GM18505 (cell line): ENCODE data around the gene QRICH2.

Source experiments
- ATAC-seq: cut with Tn5 transposase; IDR thresholded peaks from one replicate; pipeline ENCODE4 v1.9.1; 2021; ENCODE audit not compliant: unreplicated experiment
- POLR2A ChIP-seq: IDR thresholded peaks from 4 replicates; pipeline ENCODE4 v1.6.1; 2011; ENCODE audit warnings: borderline replicate concordance; ENCODE audit not compliant: insufficient read depth, insufficient read length; ENCODE audit errors: extremely low read depth

Gene QRICH2

DNA sequence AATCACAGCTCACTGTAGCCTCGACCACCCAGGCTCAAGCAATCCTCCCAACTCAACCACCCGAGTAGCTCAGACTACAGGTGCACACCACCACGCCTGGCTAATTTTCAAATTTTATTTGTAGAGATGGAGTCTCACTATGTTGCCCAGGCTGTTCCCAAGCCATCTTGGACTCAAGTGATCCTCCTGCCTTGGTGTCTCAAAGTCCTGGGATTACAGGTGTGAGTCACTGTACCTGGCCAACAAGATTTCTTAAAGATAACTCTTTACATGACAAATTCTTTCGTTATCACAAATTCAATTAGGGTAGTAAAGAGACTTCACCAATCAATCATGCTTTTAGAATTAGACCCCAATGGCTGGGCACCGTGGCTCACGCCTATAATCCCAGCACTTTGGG, 33.2 kb upstream of the QRICH2 start:
- no peak for TF ChIP-seq POLR2A
- ATAC-seq = no peak

DNA sequence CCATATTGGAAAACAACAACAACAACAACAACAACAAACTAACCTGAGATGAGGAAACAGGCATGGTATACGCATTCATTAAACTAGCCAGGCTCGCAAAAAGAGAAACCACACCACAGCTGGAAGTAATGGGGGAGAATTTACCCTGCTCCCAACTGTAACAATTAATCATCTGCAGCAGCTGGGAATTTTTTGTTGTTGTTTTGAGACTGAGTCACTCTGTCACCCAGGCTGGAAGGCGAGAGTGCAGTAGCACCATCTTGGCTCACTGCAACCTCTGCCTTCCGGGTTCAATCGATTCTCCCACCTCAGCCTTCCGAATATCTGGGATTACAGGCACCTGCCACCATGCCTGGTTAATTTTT, 29.3 kb upstream of the QRICH2 start:
- no peak for ATAC-seq
- TF ChIP-seq POLR2A = no peak

DNA sequence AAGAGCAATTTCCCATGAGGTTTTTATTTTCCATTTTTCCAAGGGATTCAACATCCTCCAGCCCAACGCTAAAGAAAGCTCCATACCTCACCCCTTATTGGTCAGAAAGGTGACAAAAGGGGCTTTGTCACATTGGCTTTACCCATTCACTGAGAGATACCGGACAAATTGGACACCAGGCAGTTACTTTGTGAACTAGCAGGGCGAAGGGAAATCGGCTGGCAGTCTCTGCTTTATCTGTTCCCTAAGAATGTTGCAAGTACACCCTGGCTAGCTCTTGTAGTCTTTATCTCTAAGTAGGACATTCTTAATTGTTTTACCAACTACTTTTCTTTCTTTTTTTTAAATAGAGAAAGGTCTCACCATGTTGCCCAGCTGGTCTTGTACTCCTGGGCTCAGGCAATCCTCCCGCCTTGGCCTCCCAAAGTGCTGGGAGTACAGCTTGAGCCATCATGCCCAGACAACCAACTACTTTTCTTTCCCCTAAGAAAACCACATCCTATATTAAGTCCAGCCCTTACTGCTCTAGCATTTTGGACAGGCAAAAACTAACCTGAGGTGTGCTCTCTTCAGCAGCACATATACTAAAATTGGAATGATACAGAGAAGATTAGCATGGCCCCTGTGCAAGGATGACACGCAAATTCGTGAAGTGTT, 28.8 kb upstream of the QRICH2 start:
- ATAC-seq = no peak
- TF ChIP-seq POLR2A = no peak

DNA sequence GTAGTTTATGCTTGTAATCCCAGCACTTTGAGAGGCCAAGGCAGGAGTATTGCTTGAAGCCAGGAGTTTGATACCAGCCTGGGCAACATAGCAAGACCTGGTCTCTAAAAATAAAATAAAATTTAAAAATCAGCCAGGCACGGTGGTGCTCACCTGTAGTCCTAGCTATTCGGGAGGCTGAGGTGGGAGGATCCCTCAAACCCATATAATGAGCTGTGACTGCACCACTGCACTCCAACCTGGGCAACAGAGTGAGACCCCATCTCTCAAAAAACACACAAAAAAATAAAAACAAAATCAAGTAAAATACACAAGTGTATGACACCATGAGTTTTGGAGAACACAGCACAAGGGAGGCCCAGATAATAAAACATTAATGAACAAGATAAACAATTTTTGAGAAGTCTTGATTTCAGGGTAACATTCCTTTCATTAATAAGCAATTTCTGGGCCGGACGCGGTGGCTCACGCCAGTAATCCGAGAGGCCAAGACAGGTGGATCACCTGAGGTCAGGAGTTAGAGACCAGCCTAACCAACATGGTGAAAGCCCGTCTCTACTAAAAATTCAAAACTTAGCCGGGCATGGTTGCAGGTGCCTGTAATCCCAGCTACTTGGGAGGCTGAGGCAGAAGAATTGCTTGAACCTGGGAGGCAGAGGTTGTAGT, 27.8 kb upstream of the QRICH2 start:
- ATAC-seq = no peak
- no peak for TF ChIP-seq POLR2A

DNA sequence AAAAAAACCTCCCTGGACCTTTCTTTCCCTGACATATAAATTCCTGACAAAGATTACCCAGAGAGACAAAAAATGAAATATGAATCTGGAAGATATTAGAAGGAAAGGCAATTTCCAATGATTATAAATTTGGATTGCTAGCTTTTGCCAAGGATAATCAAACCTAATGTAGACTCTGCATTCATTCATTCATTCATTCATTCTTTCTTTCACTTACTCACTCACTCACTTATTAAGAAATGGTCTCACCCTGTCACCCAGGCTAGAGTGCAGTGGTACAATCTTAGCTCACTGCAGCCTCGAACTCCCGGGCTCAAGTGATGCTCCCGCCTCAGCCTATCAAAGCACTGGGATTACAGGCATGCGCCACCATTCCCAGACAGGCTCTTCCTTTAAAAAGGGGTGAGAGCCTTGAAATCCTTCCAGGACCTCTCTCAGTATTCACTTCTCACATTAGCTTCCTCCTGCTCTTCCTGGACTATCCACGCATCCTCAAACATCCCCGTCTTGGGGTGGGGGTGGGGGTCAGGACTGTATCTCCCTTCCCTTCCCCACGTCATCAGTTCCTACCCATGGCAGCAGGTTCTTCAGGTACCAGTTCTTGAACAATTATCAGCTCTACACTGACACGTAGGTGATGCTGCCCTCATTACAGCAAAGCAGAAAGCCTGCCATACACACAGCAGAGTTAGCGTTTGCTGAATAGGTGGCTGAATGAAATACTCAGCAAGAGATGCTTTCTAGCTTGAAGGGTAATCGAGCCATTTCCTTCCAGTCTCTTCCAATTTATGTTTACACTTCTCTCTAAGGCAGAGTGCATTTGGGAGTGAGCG, 25.8 kb upstream of the QRICH2 start:
- TF ChIP-seq POLR2A = no peak
- ATAC-seq = no peak

DNA sequence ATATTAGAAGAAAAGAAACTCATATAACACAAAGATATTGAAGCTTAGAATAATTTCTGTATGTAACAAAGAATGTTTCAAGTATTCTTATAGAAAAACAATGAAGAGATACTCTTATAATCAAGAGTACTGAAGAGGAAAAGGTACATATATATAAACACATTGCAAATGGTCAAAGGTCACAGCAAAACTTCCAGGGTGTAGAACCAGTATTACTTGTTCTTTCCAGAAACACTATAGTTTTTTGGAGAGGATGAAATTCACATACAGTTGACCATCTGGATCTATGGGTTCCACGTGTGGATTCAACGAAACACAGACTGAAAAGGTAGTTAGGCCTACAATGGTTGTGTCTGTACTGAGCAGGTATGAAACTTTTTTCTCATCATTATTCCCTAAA, 23.0 kb upstream of the QRICH2 start:
- TF ChIP-seq POLR2A = no peak
- ATAC-seq = no peak

DNA sequence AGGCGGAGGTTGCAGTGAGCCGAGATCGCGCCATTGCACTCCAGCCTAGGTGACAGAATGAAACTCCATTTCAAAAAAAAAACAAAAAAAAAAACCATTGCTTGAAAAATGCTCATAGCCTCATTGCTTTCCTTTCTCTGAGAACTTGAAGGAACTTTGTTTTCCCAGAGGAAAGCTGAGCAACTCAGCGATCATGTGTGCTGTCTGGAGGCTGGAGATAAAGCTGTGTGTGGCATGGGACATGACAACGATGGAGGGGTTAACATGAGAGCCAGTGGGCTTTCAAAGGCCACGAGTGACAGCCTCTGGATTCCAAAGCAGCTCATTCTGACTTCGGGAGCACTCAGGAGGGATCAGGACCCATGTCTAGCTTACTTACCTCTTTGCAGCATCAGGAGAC, 21.6 kb upstream of the QRICH2 start:
- TF ChIP-seq POLR2A = no peak
- no peak for ATAC-seq

DNA sequence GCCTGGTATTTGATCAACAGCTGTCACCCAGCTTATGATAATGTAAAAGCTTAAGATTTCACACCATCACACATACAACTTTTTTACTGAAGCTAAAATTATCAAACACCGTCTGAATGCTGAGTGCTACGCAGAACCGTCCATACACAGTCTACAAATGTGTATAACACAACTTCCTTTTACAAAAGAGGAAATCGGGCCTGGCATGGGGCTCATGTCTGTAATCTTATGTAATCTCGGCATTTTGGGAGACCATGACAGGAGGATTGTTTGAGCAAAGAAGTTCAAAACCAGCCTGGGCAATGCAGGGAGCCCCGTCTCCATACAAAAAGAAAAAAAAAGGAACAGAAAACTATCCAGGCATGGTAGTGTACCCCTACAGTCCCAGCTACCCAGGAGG, 19.6 kb upstream of the QRICH2 start:
- TF ChIP-seq POLR2A = no peak
- ATAC-seq = no peak

DNA sequence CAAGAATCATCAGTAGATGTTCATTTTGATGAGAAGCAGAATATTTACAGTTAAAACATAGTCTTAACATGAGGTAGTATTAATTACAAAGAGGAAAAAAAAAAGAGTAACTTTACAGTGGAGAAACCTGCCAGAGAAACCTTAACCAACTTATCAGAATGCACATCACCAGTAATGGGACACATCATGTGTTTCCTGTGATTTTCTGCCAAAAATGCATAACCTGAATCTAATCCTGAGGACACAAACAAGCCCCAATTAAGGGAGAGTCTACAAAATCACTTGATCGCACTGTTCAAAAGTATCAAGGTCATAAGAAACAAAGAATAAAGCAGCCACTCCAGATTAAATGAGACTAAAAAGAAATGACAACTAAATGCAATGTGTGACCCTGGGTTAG, 18.2 kb upstream of the QRICH2 start:
- ATAC-seq = no peak
- no peak for TF ChIP-seq POLR2A

DNA sequence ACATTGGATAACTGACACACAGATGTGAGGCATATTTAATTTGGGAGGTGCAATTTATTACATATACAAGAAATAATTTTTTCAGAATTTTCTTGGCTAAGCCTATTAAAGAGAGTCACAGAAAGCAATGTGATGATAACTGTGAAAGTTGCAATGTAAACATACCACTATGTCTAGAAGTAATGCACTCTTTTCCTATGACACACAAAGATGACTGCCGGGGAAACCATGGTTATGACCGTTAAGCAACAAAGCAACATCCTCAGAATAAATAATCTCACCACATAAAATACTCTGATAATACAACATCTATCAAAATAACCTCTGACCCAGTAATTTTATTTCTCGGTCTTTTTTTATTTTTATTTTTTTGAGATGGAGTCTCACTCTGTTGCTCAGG, 10.5 kb upstream of the QRICH2 start:
- ATAC-seq = no peak

DNA sequence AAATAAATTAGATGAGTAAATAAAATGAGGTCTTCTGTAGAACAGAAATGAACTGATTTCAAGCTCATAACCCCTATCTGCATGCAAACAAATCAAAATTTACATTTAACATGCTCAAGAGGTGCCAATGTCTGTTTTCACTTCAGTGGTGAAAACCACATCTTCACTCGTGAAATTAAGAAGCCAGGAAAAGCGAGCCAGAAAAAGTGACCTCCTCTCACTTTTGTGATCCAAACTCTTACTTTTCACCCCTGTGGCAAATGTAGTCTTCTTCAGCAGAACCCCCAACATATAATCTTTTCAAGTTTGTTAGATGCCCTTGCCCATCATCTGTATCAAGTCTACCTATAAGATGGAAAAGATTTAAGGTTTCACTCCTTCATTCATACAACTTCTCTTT, 9.5 kb upstream of the QRICH2 start:
- no peak for ATAC-seq

More for the DNA sequence above, 10.5 kb upstream of the QRICH2 start:
- no peak for TF ChIP-seq POLR2A

DNA sequence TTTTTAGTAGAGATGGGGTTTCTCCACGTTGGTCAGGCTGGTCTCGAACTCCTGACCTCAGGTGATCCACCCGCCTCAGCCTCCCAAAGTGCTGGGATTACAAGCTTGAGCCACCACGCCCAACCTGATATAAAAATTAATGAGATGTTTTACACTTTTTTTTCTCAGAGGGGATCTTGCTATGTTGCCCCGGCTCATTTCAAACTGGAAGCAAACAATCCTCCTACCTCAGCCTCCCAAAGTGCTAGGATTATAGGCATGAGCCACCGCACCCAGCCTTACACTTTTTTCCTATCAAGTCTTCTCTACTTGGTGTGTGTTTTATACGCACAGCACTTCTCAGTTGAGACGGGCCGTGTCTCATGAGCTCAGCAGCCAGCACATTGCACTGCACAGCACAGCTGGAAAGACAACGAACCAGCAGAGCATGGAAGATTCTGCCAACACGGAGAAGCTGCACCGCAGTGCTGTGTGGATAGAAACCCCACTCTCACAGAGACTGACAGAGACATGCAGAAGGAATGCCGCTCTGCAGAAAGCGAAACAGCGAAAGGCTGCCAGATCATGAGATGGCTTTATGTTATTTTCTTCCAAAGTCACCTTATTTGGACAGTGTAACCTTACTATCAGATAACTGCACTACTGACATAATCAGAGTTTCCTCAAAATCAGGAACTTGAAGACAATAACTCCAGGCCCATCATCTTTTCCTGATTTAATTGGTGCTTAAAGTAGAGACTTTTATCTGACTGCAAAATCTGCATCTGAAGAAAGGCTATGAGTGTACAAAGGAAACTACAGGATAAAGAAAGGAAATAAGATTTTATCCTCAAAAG, 6.5 kb upstream of the QRICH2 start:
- TF ChIP-seq POLR2A = no peak
- no peak for ATAC-seq

More for the DNA sequence above, 9.5 kb upstream of the QRICH2 start:
- no peak for TF ChIP-seq POLR2A

DNA sequence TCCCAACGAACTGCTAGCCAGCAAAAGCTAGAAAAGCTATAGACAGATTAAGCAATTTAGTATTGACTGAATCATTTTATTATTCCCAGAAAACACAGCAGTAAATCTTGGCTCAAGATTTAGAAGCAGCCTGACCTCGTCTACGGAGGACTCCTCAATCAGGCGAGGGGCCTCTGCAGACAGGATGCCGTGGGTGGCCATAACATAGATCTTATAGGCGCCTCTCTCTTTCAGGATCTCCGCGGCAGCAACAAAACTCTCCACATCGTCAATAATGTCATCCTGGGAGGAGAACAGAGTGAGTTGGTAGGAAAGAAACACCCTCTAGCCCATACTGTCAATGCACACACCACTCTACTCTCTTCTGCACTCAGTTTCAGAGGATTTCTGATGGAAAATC, 4.7 kb upstream of the QRICH2 start:
- no peak for ATAC-seq
- no peak for TF ChIP-seq POLR2A

DNA sequence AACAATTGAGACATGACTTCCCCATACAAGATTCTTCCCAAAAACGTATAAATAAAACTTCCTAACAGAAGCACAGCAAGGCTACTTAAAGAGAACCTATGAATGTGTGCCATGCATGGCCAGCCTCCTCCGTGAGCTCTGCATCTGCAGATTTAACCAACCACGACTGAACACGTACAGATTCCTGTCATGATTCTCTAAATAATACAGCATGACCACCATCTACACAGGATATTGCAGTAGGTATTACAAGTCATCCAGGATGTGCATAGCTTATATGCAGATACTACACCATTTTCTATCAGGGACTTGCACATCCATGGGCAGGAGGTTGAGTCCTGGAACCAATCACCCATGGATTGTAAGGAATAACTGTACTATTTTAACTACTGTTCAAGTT, 1.4 kb upstream of the QRICH2 start:
- no peak for TF ChIP-seq POLR2A
- no peak for ATAC-seq
